Pulmonary artery endothelial cell (primary cell): ENCODE measurements around the gene FMNL2. TPM values are rescaled to one million over a fixed set of nuclear protein-coding genes. Genes with fewer than 3 reads are reported as not detected.
"Not testable (repeated sequence)": the region's sequence is repeated elsewhere in the genome, so short reads cannot be mapped to it uniquely, and the experiment has no call there.

Experiments
- DNase-seq: peaks from one replicate; pipeline ENCODE4 v3.0.0-alpha.2; 2011; ENCODE audit warnings: low read depth, low spot score
- total RNA-seq: library from RNA; depleted of rRNA; stranded (reverse); fragments of >200 nt; gene quantifications from 2 replicates; pipeline ENCODE4 v1.2.3, GENCODE V29; 2014

FMNL2 gene
- total RNA-seq, 1 donor from 2014 or later: 26.6 TPM

DNA sequence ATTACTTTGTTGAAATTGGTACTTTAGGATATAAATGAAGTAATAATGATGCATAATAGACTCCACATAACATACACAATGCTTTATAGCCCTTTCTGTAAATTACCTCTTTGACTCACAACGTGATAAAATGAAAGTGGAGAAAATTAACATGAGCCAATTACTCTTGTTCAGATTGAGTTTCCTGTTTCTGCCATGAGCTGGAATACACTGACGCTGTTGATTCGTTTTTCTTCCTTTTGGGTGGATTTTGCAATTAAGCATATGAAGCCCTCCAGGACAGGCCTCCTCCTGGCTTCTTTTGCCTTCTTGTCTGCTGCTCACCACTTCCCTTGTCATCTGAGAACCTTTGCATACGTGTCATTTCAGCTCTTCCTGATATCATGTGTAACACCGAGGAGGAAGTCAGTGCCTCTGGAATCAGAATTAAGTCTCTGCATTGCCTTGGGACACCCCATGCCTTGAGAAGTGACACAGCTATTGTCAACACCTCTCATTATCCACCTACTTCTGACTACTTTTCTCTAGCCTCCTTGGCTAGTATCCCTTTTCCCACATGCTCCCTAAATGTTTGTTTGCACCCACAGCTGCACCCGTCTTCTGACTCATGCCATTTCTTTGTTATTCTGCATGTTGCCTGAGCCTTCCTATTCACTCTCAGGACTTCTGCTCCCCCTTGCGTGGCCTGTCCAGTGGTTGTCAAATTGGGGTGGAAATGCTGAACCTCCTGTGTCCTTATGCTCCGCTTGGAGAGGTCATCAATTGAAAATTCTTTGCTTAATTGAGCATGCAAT lies 134.1 kb downstream of the FMNL2 start:
- DNase-seq: no peak

DNA sequence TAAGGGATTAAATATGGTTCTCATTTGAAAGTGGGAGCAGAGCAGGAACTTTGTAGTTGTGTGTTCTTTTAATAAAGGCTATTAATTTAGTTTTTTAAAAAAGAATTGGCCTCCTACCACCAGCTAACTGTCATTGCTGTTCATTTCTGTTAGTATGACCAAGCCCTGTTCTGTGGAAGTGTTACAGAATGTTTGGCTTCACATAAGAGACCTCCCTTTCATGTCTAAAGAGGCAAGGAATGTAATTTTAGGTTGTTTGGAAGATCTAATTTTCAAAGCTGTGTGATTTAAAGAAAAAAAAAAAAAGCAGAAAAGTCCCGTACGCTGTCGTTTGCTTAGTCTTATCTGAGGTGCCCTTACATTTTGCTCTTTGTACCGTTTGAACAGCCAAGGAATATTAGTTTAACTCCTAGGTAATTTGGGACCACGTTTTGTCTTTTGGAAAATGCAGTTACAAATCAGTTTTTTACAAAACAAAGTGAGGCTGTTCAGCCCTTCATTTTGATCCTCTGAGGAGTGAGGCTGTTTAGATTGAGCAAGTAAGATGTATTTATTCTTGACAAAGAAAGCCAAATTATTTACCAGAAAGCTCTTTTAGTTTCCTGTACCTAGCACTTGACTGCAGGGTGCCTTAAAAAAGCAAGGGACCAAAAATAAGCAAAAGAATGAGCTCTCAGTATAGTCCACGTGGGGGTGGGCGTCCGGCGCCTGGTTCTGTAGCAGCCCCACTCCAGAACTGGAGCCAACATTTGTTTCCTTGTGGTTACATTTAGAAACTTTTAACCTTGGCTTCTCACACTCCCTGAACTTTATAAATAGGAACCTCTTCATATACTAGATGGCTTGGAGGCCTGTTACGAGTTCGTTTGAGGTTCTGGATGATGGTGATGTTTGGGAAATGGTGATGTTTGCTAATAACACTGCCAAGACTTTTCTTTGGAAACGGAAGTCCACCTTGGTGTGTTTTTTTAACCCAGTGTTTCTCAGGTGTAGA lies 136.2 kb downstream of the FMNL2 start:
- no peak for DNase-seq

DNA sequence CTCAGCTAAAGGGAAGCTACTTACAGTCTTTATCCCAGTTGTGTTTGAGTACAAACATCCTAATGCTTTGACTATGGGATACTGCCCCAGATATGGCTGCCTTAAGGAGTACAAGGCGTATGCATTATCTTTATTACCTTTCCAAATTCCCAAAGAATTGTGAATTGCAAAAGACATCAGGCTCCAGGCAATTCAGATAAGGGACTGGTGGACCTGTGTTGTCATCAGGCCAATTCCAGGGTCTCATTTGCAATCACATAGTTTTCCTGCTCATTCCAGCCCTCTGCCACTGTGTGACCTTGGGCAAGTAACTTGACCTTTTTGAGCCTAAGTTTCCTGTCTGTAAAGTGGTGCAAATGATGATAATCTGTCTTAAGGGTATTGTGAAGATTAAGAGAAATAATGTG lies 137.5 kb downstream of the FMNL2 start:
- no peak for DNase-seq

- DNase-seq: no peak
Measured at GRCh38 chr2:152473151-152473857, 138.3 kb downstream of the FMNL2 start.

GRCh38 chr2:152474523-152474922 lies 139.5 kb downstream of the FMNL2 start:
- DNase-seq: not testable (repeated sequence)

GRCh38 chr2:152475982-152476381 lies 141.0 kb downstream of the FMNL2 start:
- no peak for DNase-seq

DNA sequence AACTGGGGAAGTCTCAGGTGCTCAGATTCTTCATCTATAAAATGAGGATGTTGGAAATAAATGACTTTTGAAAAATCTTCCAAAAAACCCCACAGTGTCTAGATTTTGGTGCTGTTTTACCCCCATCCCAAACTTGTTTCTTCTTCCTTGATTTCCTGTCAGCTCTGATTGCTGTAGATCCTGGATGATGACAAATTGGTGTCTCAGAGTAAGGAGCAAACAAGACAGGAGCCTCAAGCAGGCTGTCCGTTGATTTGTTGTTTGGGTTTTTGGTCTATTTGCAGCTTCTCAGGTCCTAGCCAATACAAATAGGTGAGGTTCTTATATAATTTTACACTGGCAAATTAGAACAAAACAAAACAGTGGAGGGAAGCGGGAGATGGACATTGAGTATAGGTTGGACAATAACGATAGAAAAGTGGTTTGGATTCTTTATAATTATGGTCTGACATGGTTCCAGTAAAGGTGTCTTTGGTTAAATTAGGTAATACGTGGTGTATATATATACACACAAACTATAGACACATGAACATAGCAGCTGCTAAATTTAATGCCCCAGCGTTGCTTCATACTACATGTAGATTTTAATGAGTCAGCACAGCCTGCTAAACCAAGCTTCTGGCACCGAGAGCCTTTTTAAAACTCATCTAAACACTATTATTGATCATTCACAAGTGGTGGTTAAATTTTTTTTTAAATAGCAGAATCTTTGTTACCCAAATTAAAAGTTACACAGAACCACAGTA lies 142.5 kb downstream of the FMNL2 start:
- DNase-seq: no peak

DNA sequence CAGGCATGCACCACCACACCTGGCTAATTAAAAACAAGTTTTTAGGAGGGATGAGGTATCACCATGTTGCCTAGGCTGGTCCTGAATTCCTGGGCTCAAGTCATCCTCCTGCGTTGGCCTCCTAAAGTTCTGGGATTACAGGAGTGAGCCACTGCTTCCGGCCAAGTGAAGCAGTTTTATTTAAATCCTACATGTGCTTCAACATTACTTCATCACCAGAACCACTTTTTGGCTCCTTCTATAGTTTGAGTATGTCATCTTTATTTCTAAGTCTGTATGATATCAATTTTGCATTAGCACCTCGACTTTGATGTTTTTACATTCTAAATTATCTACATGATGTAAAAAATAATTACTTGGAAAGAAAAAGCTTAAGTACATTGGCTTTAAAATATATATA lies 144.3 kb downstream of the FMNL2 start:
- no peak for DNase-seq

DNA sequence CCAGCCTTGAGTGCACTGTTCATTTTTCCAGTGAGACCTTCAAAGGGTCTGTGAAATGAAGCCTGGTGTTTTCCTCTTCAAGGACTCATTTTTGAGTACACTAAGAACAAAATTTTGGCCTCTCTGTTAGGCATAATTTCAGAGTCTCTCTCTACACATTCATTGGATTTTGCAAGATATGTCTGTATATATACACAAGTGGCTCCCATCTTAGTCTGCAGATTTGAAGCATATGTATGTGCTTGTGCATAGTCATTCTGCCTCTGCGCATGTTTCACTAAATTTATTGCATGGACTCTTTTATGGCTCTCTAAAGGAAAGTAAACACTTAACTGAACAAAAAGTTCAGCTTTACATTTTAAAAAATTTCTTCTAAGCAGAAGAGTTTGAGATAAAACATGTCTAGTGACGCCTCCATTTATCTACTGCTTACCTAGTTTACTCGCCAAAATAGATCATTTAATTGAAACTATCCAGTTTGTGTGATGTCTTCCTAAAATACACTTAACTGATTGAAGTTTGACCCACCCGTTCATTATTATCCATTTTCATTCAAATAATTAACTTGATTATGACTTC lies 145.9 kb downstream of the FMNL2 start:
- no peak for DNase-seq

DNA sequence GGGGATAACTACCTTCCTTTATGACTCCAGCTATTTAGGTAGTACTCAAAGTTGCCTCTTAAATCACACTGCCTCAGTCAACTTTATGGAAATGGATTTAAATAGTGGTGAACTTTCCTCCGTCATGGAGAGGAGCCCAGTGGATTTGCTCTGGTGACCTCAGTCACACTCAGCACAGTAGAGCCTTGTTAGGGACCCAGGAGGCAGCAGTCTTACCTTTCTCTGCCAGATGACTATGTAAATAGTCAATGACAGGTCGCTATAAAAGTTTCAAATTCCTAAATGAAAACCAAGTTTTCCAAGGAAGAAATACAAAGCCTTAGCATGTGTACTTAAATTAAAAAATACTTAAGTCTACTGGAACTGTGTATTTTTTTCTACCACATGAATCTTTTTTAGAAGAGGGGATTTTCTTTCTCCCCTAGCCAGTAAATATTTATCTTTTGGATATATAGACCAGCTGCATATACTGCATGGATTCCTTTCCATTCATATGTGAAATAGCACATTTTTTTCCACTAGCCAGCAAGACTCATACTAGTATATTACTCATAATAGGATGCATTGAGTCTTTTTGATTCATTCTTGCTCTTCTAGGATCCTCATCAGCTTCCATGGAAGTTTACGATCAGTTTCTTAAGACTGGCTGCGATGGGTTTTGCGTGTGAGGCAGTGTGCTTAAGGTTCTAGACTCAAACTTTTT lies 147.1 kb downstream of the FMNL2 start:
- no peak for DNase-seq

DNA sequence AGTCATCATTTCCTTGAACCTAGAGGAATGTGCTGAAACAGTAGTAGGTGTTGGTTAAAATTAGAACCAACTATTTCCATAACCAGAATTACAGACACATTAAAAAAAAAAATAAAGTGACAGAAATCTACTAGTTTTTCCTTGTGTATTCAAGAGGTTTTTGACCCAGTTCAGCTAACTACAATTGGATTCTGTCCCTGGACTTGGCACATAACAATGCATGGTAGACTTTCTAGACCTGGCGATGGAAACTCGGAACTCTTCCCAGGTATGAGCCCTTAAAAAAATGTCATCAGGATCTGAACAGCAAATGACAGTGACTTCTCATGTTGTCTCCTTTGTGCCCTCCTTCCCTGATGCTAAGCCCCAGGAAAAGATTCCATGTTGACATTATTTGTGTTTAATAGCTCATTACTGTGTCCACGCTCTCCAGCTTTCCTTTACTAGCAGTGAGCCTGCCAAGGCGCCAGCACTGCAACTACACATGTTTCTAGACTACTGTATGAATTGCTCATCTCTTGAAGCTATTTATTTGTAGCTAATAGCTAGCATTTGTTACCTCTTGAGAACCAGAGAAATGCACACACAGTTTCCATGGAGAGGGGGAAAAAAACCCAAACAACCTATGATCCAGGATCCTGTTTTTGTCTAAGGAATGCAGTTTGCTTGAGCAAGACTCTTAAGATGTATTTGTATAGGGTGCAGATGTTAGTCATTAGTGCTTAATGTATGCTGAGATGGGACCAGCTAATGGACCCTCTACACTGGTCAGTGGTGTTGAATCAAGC lies 148.5 kb downstream of the FMNL2 start:
- DNase-seq: no peak

DNA sequence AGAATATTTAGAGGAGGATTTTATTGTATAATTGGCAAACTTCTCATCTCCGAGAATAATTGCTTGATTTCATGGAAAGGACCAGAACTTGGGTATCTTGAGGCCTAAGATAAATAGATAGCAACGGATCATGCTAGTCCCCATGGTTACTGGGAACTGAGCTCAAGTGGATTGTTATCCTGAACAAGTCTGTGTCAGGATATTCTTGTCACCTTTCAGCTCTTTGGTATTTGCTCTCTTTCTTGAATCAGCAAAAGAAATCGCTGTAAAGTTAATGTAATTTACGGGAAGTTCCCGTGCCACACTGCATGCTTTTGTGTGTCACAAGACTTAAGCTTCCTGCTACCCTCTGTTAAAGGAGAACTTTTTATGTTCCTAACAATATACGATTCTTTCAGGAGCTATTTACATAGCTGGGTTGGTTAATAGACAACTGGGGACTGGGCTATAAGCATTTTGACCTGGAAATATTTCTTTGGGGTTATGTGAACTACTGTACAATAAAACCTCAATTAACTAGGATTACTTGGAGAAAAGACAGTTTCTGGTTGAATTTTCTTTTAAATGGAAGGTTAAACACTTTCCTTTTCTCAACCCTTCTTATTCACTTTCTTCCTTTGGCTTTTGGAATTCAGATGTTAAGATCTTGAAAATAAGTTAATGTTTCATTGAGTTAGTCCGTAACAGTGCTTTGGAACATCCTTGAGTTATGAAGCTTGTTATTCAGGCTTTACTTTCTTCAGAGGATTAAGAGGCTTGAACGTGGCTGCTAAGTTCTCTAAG lies 151.2 kb downstream of the FMNL2 start:
- DNase-seq: no peak

DNA sequence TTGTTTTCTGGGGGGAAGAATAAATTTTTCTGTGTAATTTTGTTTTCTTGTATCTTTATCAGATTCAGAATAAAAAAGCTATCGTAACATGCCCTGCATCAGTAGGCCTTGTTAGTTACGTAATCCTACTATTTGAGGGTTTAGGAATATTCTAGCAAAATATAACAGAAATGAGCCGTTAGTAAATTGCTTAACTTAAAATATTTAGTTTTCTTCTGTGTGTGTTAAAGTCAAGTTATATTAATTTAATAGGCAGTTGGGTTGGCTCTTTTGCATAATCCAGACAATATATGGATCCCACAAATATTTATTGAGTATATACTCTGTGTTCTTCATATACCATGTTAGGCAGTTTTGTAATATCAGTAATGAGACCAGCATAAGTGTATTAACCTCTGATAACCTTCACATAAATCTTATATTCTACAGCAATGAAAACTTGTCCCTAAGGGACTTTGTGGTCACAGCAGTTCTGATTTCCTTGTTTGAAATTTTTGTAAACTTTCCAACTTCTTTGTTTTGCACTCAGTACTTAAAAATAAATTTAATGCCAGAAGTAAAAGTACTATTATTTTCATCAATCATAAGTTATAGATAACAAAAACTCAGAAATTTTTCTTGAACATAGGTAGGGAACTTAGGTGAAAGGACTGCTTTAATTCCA lies 151.9 kb downstream of the FMNL2 start:
- no peak for DNase-seq

DNA sequence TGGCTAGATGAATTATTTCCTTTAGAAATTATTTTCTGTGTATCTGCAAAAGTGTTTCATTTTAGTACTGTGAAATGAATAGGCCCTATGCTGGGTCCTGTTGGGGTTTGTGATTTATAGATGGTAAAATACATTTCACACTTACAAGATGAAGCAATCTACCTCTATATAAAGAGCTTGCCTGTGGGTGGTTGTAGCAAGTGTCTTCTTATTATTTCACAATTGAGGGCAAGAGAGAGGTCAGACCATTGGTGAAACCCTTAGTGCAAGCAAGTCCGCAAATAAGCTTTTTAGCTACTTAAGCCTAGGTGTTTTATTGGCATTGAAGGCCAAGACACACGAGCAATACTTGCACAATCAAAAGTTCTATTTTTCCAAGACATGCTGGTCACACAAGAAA lies 153.1 kb downstream of the FMNL2 start:
- DNase-seq: no peak

- DNase-seq: no peak
Measured at GRCh38 chr2:152489364-152489763, 154.4 kb downstream of the FMNL2 start.

DNA sequence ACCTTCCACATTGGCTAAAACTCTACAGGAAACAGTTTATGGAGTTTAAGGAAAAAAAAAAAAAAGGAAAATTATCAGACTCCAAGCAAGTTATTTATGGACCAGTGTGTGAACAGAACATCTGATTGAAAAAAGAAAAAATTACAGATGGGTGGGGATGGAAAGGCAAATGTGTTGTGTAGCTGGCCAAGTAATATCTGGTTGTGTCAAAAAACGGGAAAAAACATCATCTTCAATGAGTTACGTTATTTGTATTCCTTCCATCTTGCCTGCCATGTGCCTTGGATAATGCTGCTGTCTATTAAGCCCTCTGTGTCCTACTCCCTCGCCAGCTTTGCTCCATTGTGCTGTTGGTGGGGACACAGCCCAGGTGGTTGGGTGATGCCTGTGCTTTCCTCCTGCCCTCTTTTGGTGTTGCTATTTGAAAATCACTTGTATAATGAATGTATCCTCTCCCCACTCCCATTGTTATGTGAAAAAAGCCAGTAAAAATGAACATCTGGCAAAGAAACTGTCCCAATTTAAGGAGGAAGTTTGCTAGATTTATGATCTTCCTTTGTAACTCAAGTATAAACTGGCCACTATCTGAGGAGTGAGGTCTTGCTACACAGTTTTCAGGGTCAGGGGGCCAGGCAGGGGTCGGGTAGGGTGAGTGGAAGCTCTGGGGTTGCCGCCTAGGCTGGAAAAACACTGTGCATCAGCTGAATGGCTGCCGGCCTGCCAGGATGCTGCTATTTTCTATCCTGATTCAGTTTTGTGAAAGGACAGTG lies 155.9 kb downstream of the FMNL2 start:
- no peak for DNase-seq

DNA sequence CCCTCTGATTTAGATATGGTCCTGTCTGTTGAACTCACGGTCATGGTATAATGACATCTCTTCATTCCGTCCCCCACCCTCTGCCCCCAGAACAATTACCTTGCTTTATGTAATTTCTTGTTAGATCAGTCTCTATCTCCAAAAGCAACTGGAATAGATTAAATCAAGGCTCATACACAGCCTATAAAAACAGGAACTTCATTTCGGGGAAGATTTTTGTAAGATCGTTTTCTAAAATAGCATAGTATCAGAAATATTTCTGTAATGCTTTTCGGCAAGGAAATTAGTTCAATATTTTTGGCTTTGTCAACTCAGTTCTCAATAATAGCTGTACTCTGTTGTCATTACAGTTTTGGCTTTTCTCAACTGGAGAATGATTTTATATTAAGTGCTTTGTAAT lies 157.2 kb downstream of the FMNL2 start:
- no peak for DNase-seq
